Psoas muscle (tissue), 8 donors: ENCODE measurements around the gene CDKN2AIPNL. TPM values are rescaled to one million over a fixed set of nuclear protein-coding genes. Genes with fewer than 3 reads are reported as not detected.

Experiments
- ATAC-seq, 4 donors: fragments of 200-7000 bp; cut with Tn5 transposase; one replicate each; pipeline ENCODE4 v1.9.1; 2020; ENCODE audit warnings: moderate library complexity in 3 of 4, mild to moderate bottlenecking in 2 of 4
- DNase-seq, 2 donors: peaks; one replicate each; pipeline ENCODE4 v3.0.0-alpha.2; 2020
- H3K27ac ChIP-seq: fragments of 200-600 bp; one replicate; pipeline ENCODE4 v1.8.0; 2022
- H3K27me3 ChIP-seq, 3 donors: fragments of 200-600 bp in 1 of 3; one replicate each; pipeline versions ENCODE4 v1.6.1 to v1.8.0; 2013 to 2022; ENCODE audit warnings: low read length in 2 of 3, mild to moderate bottlenecking in 2 of 3, moderate library complexity in 1 of 3; ENCODE audit not compliant: insufficient read depth in 3 of 3
- H3K36me3 ChIP-seq, 2 donors: fragments of 200-600 bp in 1 of 2; one replicate each; pipeline versions ENCODE4 v1.6.1 to v1.8.0; 2013 to 2022; ENCODE audit warnings: low read depth in 1 of 2, mild to moderate bottlenecking in 1 of 2, moderate library complexity in 1 of 2; ENCODE audit not compliant: insufficient read depth in 1 of 2
- H3K4me1 ChIP-seq: fragments of 200-600 bp; one replicate; pipeline ENCODE4 v1.8.0; 2022
- H3K4me3 ChIP-seq: fragments of 200-600 bp; one replicate; pipeline ENCODE4 v1.8.0; 2022; ENCODE audit warnings: mild to moderate bottlenecking
- H3K9me3 ChIP-seq: fragments of 200-600 bp; one replicate; pipeline ENCODE4 v1.8.0; 2022
- WGBS, 3 donors: extraction: QIAGEN DNeasy Blood & Tissue Kit; methylation state at CpG; one replicate each; pipeline versions ENCODE4 v1.1.6 to v1.1.7; 2013; 5-methylcytosine and 5-hydroxymethylcytosine counted together
- intact Hi-C, 2 donors: fragments of 100-400 bp; cut with DNase I; formaldehyde crosslinking; loops; one replicate each; pipeline versions ENCODE4 v1.11.0 to v1.14.2; 2022
- polyA plus RNA-seq, 3 donors: library from polyadenylated mRNA; stranded (reverse); fragments of 200-250 nt; gene quantifications; one replicate each; pipeline ENCODE4 v1.2.3, GENCODE V29; 2013
- total RNA-seq, 4 donors: library from RNA; stranded (reverse); fragmentation: NEBNext Ultra II Directional in 2 of 4; extraction: Animal tissue kit (Norgen Biotek cat#: 25700) in 2 of 4; gene quantifications; one replicate each; pipeline versions ENCODE4 v1.2.1 to v1.2.4, GENCODE V29; 2021 to 2023
- TF ChIP-seq, protein P1 (sequence below): fragments of 200-600 bp; IDR thresholded peaks from one replicate; pipeline ENCODE4 v1.8.0; 2022; ENCODE audit warnings: antibody characterized with exemption
- donor health status: healthy with polysubstance abuse.
- donor health status: DM: no; HTN: no; CAD: no; lungs with moderate emphysema.
- donor health status: Bipolar disorder and iron deficiency.
- donor health status: healthy.
- donor health status: DM: yes; HTN: yes; CAD: no.
- donor health status: DM: no; HTN: no; CAD: no.
- donor health status: DM: no; HTN: no; CAD: no.
- donor health status: DM: yes; HTN: yes; CAD: no.

The CDKN2AIPNL gene
- total and polyA plus RNA-seq, 7 donors, result 31.4 to 60.9 (median 42.0) TPM

GRCh38 chr5:134370311-134370870 lies 41.3 kb downstream of the CDKN2AIPNL start:
- TF ChIP-seq, protein P1, sequence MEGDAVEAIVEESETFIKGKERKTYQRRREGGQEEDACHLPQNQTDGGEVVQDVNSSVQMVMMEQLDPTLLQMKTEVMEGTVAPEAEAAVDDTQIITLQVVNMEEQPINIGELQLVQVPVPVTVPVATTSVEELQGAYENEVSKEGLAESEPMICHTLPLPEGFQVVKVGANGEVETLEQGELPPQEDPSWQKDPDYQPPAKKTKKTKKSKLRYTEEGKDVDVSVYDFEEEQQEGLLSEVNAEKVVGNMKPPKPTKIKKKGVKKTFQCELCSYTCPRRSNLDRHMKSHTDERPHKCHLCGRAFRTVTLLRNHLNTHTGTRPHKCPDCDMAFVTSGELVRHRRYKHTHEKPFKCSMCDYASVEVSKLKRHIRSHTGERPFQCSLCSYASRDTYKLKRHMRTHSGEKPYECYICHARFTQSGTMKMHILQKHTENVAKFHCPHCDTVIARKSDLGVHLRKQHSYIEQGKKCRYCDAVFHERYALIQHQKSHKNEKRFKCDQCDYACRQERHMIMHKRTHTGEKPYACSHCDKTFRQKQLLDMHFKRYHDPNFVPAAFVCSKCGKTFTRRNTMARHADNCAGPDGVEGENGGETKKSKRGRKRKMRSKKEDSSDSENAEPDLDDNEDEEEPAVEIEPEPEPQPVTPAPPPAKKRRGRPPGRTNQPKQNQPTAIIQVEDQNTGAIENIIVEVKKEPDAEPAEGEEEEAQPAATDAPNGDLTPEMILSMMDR, result no peak
- H3K9me3 ChIP-seq, result no peaks in the 10 kb centered on the region
- H3K27ac ChIP-seq, result peak overlapping the region; percentile 100
- H3K36me3 ChIP-seq, result peaks cover 2 to 21% of the 10 kb centered on the region in 2 donors
- H3K27me3 ChIP-seq, result no peaks in the 10 kb centered on the region
- ATAC-seq, result peak in 2 of 4 donors; percentile 0 to 1
- H3K4me3 ChIP-seq, result peak overlapping the region; percentile 100
- peaks cover 38% of the 10 kb centered on the region for H3K4me1 ChIP-seq
- no peak for DNase-seq
- WGBS, 3 donors, result 23 to 30% (median 29%) methylated on average over 5 of the region's 5 CpGs
- intact Hi-C loops, result loop anchor here in 1 of 2 donors (2.0 to 5.0 kb wide), 2 partner anchors 67 to 156 kb away; no protein-coding TSS in a partner anchor

- intact Hi-C loops, result no loop called here
- ATAC-seq (no peak), DNase-seq (no peak)
- Histone ChIP-seq H3K36me3 (peaks cover 0 to 7% of the 10 kb centered on the region in 2 donors), H3K4me1 (peaks cover 22% of the 10 kb centered on the region), H3K9me3 (no peaks in the 10 kb centered on the region), H3K27me3 (no peaks in the 10 kb centered on the region), H3K27ac (no peak overlapping the region), H3K4me3 (no peak overlapping the region)
- WGBS, 3 donors, result 95 to 97% (median 95%) methylated on average over 1 of the region's 1 CpG
- TF ChIP-seq, protein P1, result no peak
These were observed 46.1 kb downstream of the CDKN2AIPNL start for GRCh38 chr5:134365604-134366003.

DNA sequence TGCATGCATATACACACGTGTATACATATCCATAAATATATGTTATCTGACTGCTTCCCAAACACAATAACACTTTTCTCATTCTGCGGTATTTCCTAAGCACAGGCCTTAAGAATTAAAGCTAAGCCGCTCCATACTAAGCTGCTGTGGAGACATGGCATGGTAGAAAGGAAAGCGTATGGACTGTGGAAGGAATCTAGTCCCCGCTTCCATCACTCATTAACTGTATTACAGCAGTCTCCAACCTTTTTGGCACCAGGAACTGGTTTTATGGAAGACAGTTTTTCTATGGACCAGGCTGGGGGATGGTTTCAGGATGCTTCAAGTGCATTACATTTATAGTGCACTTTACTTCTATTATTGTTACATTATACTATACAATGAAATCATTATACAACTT lies 56.0 kb downstream of the CDKN2AIPNL start:
- Histone ChIP-seq H3K27ac (no peak overlapping the region), H3K4me3 (no peak overlapping the region), H3K4me1 (no peaks in the 10 kb centered on the region), H3K36me3 (no peaks in the 10 kb centered on the region), H3K27me3 (no peaks in the 10 kb centered on the region), H3K9me3 (no peaks in the 10 kb centered on the region)
- intact Hi-C loops, result loop anchor here in 1 of 2 donors (10.0 kb wide), 1 partner anchor 51 kb away; no protein-coding TSS in a partner anchor
- WGBS, 3 donors, result 91 to 94% (median 93%) methylated on average over 5 of the region's 5 CpGs
- DNase-seq (no peak), ATAC-seq (no peak)
- TF ChIP-seq, protein P1, result no peak

Other genes starting within 250 kb of the CDKN2AIPNL start
- 100 to 1,000 TPM; 341 to 485 (median 393) TPM for gene SKP1, start 234.9 kb downstream of the CDKN2AIPNL start, total RNA-seq
- gene SKP1, start 234.9 kb downstream of the CDKN2AIPNL start, polyA plus RNA-seq, result 1,000 to 10,000 TPM in 1 of 3 donors, 100 to 1,000 TPM in 2; 581 to 1,174 (median 638) TPM
- 100 to 1,000 TPM; 107 to 140 (median 123) TPM for gene PPP2CA, start 185.8 kb downstream of the CDKN2AIPNL start, total RNA-seq
- 100 to 1,000 TPM in 1 of 3 donors, 10 to 100 TPM in 2; 53.0 to 105 (median 95.3) TPM for gene PPP2CA, start 185.8 kb downstream of the CDKN2AIPNL start, polyA plus RNA-seq
- 1 to 10 TPM; 2.5 to 7.8 (median 5.2) TPM for gene CDKL3, start 44.7 kb downstream of the CDKN2AIPNL start, total RNA-seq
- 1 to 10 TPM; 3.9 to 5.7 (median 5.0) TPM for gene CDKL3, start 44.7 kb downstream of the CDKN2AIPNL start, polyA plus RNA-seq
- gene UBE2B, start 40.3 kb downstream of the CDKN2AIPNL start, total RNA-seq, result 100 to 1,000 TPM; 178 to 296 (median 222) TPM
- gene UBE2B, start 40.3 kb downstream of the CDKN2AIPNL start, polyA plus RNA-seq, result 100 to 1,000 TPM; 146 to 233 (median 187) TPM
- gene JADE2, start 113.8 kb upstream of the CDKN2AIPNL start, total RNA-seq, result 10 to 100 TPM in 3 of 4 donors, 1 to 10 TPM in 1; 10.0 to 15.1 (median 14.4) TPM
- gene JADE2, start 113.8 kb upstream of the CDKN2AIPNL start, polyA plus RNA-seq, result 10 to 100 TPM in 1 of 3 donors, 1 to 10 TPM in 2; 5.0 to 10.1 (median 6.0) TPM
- 100 to 1,000 TPM; 161 to 238 (median 206) TPM for gene SAR1B, start 220.9 kb upstream of the CDKN2AIPNL start, total RNA-seq
- gene SAR1B, start 220.9 kb upstream of the CDKN2AIPNL start, polyA plus RNA-seq, result 100 to 1,000 TPM; 116 to 188 (median 126) TPM
- gene SEC24A, start 236.9 kb upstream of the CDKN2AIPNL start, total RNA-seq, result 10 to 100 TPM in 3 of 4 donors, 1 to 10 TPM in 1; 5.7 to 25.2 (median 13.7) TPM
- gene SEC24A, start 236.9 kb upstream of the CDKN2AIPNL start, polyA plus RNA-seq, result 10 to 100 TPM in 2 of 3 donors, 1 to 10 TPM in 1; 6.7 to 18.9 (median 17.2) TPM